T-helper 17 cell (primary cell): ENCODE results near the gene ABCG8. TPM values are rescaled to one million over a fixed set of nuclear protein-coding genes. Genes with fewer than 3 reads are reported as not detected.

Experiments
- ATAC-seq: fragments of 150-1000 bp; cut with Tn5 transposase; 2 replicates; pipeline ENCODE4 v1.10.0; 2021; ENCODE audit warnings: mild to moderate bottlenecking, moderate library complexity
- DNase-seq, 3 donors: peaks; one replicate each; pipeline versions ENCODE4 v3.0.0 to v3.0.0-alpha.2; 2020 to 2021
- H3K9me3 ChIP-seq: one replicate; pipeline ENCODE4 v1.7.0; 2013; ENCODE audit warnings: low read length, mild to moderate bottlenecking; ENCODE audit not compliant: control insufficient read depth, poor library complexity, severe bottlenecking
- H3K27ac Mint-ChIP-seq: one replicate; pipeline ENCODE4 v1.8.0; 2022; ENCODE audit warnings: mild to moderate bottlenecking, moderate library complexity, mixed read lengths
- H3K27me3 Mint-ChIP-seq: one replicate; pipeline ENCODE4 v1.8.0; 2022; ENCODE audit warnings: mixed read lengths
- H3K36me3 Mint-ChIP-seq: one replicate; pipeline ENCODE4 v1.8.0; 2022; ENCODE audit warnings: low read depth, mixed read lengths
- H3K4me1 Mint-ChIP-seq: one replicate; pipeline ENCODE4 v1.8.0; 2022; ENCODE audit warnings: mild to moderate bottlenecking, mixed read lengths
- H3K4me3 Mint-ChIP-seq: one replicate; pipeline ENCODE4 v1.8.0; 2022; ENCODE audit warnings: mild to moderate bottlenecking, moderate library complexity, mixed read lengths
- total RNA-seq, 4 donors: library from RNA in 2 of 4; stranded (reverse) in 2 of 4; gene quantifications; one replicate each; pipeline ENCODE4 v1.2.3 and lab custom pipeline; 2022 to 2026

ABCG8 gene
- total RNA-seq, 2 donors from 2014 or later = not detected

- H3K9me3 ChIP-seq = no peaks in the 10 kb centered on the region
- ATAC-seq (no peak), DNase-seq (no peak)
- no peaks in the 10 kb centered on the region for H3K36me3 Mint-ChIP-seq
- H3K27me3 Mint-ChIP-seq = peaks cover 81% of the 10 kb centered on the region
- H3K27ac Mint-ChIP-seq = no peak overlapping the region
- no peak overlapping the region for H3K4me3 Mint-ChIP-seq
- no peaks in the 10 kb centered on the region for H3K4me1 Mint-ChIP-seq
These were observed 15.9 kb downstream of the ABCG8 start for GRCh38 chr2:43854671-43855070.

- H3K36me3 Mint-ChIP-seq = no peaks in the 10 kb centered on the region
- no peak overlapping the region for H3K27ac Mint-ChIP-seq
- peaks cover 87% of the 10 kb centered on the region for H3K27me3 Mint-ChIP-seq
- H3K9me3 ChIP-seq = no peaks in the 10 kb centered on the region
- H3K4me1 Mint-ChIP-seq = no peaks in the 10 kb centered on the region
- ATAC-seq (no peak), DNase-seq (no peak)
- no peak overlapping the region for H3K4me3 Mint-ChIP-seq
These were observed 16.5 kb downstream of the ABCG8 start for GRCh38 chr2:43855292-43855691.

GRCh38 chr2:43872151-43872550, 33.4 kb downstream of the ABCG8 start:
- Mint-ChIP-seq H3K4me3 (no peak overlapping the region), H3K36me3 (no peaks in the 10 kb centered on the region), H3K27me3 (peaks cover 89% of the 10 kb centered on the region), H3K27ac (no peak overlapping the region), H3K4me1 (peaks cover 10% of the 10 kb centered on the region)
- ATAC-seq (no peak), DNase-seq (no peak)
- no peaks in the 10 kb centered on the region for H3K9me3 ChIP-seq

- H3K27ac Mint-ChIP-seq = no peak overlapping the region
- H3K36me3 Mint-ChIP-seq = no peaks in the 10 kb centered on the region
- H3K4me1 Mint-ChIP-seq = peaks cover 18% of the 10 kb centered on the region
These were observed 36.1 kb downstream of the ABCG8 start for GRCh38 chr2:43874776-43875451.

GRCh38 chr2:43877782-43878464, 39.2 kb downstream of the ABCG8 start:
- peaks cover 44% of the 10 kb centered on the region for H3K27me3 Mint-ChIP-seq
- no peak overlapping the region for H3K4me3 Mint-ChIP-seq
- DNase-seq (peak; percentile 17 to 49 (median 25)), ATAC-seq (peak; percentile 86)
- no peaks in the 10 kb centered on the region for H3K36me3 Mint-ChIP-seq
- no peaks in the 10 kb centered on the region for H3K9me3 ChIP-seq
- H3K27ac Mint-ChIP-seq = no peak overlapping the region
- H3K4me1 Mint-ChIP-seq = peaks cover 20% of the 10 kb centered on the region

More at GRCh38 chr2:43874776-43875451, 36.1 kb downstream of the ABCG8 start:
- no peaks in the 10 kb centered on the region for H3K9me3 ChIP-seq
- no peak for ATAC-seq
- Mint-ChIP-seq H3K4me3 (no peak overlapping the region), H3K27me3 (peaks cover 72% of the 10 kb centered on the region)
- no peak for DNase-seq

GRCh38 chr2:43879261-43879660, 40.5 kb downstream of the ABCG8 start:
- H3K4me1 Mint-ChIP-seq = peaks cover 20% of the 10 kb centered on the region
- no peak overlapping the region for H3K27ac Mint-ChIP-seq
- peaks cover 33% of the 10 kb centered on the region for H3K27me3 Mint-ChIP-seq
- ATAC-seq (no peak), DNase-seq (no peak)
- H3K9me3 ChIP-seq = no peaks in the 10 kb centered on the region
- H3K4me3 Mint-ChIP-seq = no peak overlapping the region
- no peaks in the 10 kb centered on the region for H3K36me3 Mint-ChIP-seq

- ATAC-seq (no peak), DNase-seq (no peak)
- Mint-ChIP-seq H3K27me3 (peaks cover 25% of the 10 kb centered on the region), H3K4me1 (peaks cover 20% of the 10 kb centered on the region), H3K4me3 (no peak overlapping the region), H3K27ac (no peak overlapping the region), H3K36me3 (no peaks in the 10 kb centered on the region)
- H3K9me3 ChIP-seq = no peaks in the 10 kb centered on the region
These were observed 41.7 kb downstream of the ABCG8 start for GRCh38 chr2:43880471-43880870.

GRCh38 chr2:43880952-43881351, 42.2 kb downstream of the ABCG8 start:
- Mint-ChIP-seq H3K36me3 (no peaks in the 10 kb centered on the region), H3K27me3 (peaks cover 20% of the 10 kb centered on the region), H3K4me3 (no peak overlapping the region), H3K27ac (no peak overlapping the region), H3K4me1 (peaks cover 19% of the 10 kb centered on the region)
- DNase-seq (no peak), ATAC-seq (no peak)
- H3K9me3 ChIP-seq = no peaks in the 10 kb centered on the region

GRCh38 chr2:43882312-43882711, 43.5 kb downstream of the ABCG8 start:
- ATAC-seq (no peak), DNase-seq (no peak)
- no peak overlapping the region for H3K27ac Mint-ChIP-seq
- H3K36me3 Mint-ChIP-seq = no peaks in the 10 kb centered on the region
- no peak overlapping the region for H3K4me3 Mint-ChIP-seq
- H3K9me3 ChIP-seq = no peaks in the 10 kb centered on the region
- H3K27me3 Mint-ChIP-seq = peaks cover 6% of the 10 kb centered on the region
- H3K4me1 Mint-ChIP-seq = peaks cover 9% of the 10 kb centered on the region

GRCh38 chr2:43884689-43885088, 45.9 kb downstream of the ABCG8 start:
- H3K27ac Mint-ChIP-seq = no peak overlapping the region
- H3K27me3 Mint-ChIP-seq = no peaks in the 10 kb centered on the region
- H3K9me3 ChIP-seq = no peaks in the 10 kb centered on the region
- H3K4me1 Mint-ChIP-seq = peaks cover 2% of the 10 kb centered on the region
- H3K36me3 Mint-ChIP-seq = peaks cover 3% of the 10 kb centered on the region
- no peak for DNase-seq
- H3K4me3 Mint-ChIP-seq = no peak overlapping the region
- ATAC-seq = no peak

- Mint-ChIP-seq H3K36me3 (peaks cover 3% of the 10 kb centered on the region), H3K4me3 (no peak overlapping the region), H3K27me3 (no peaks in the 10 kb centered on the region), H3K4me1 (peaks cover 2% of the 10 kb centered on the region), H3K27ac (no peak overlapping the region)
- no peaks in the 10 kb centered on the region for H3K9me3 ChIP-seq
- ATAC-seq (no peak), DNase-seq (no peak)
These were observed 46.4 kb downstream of the ABCG8 start for GRCh38 chr2:43885132-43885632.

- no peaks in the 10 kb centered on the region for H3K9me3 ChIP-seq
- no peak for DNase-seq
- H3K27ac Mint-ChIP-seq = no peak overlapping the region
- no peaks in the 10 kb centered on the region for H3K4me1 Mint-ChIP-seq
- ATAC-seq = no peak
- no peaks in the 10 kb centered on the region for H3K27me3 Mint-ChIP-seq
- no peak overlapping the region for H3K4me3 Mint-ChIP-seq
- H3K36me3 Mint-ChIP-seq = peaks cover 3% of the 10 kb centered on the region
These were observed 48.4 kb downstream of the ABCG8 start for GRCh38 chr2:43887176-43887575.

GRCh38 chr2:43889416-43889815, 50.6 kb downstream of the ABCG8 start:
- H3K9me3 ChIP-seq = no peaks in the 10 kb centered on the region
- Mint-ChIP-seq H3K4me1 (no peaks in the 10 kb centered on the region), H3K27ac (no peak overlapping the region), H3K36me3 (peaks cover 4% of the 10 kb centered on the region), H3K4me3 (no peak overlapping the region), H3K27me3 (no peaks in the 10 kb centered on the region)
- DNase-seq (no peak), ATAC-seq (no peak)

- no peak for DNase-seq
- H3K4me3 Mint-ChIP-seq = no peak overlapping the region
- no peak overlapping the region for H3K27ac Mint-ChIP-seq
- H3K9me3 ChIP-seq = no peaks in the 10 kb centered on the region
- ATAC-seq = no peak
- H3K4me1 Mint-ChIP-seq = no peaks in the 10 kb centered on the region
- no peaks in the 10 kb centered on the region for H3K27me3 Mint-ChIP-seq
- peaks cover 4% of the 10 kb centered on the region for H3K36me3 Mint-ChIP-seq
These were observed 52.1 kb downstream of the ABCG8 start for GRCh38 chr2:43890855-43891254.
